Measurements from ENCODE around the gene GPC5.
"Not testable (repeated sequence)": the region's sequence is repeated elsewhere in the genome, so short reads cannot be mapped to it uniquely, and the experiment has no call there.

The GPC5 gene

GRCh38 chr13:92224825-92225224, 826.4 kb downstream of the GPC5 start:
- DNase-seq = no peak
- no peaks in the 10 kb centered on the region for H3K4me1 Mint-ChIP-seq
- no peak overlapping the region for H3K4me3 Mint-ChIP-seq
- H3K27me3 Mint-ChIP-seq = no peaks in the 10 kb centered on the region
- H3K36me3 Mint-ChIP-seq = no peaks in the 10 kb centered on the region
- no peaks in the 10 kb centered on the region for H3K9me3 Mint-ChIP-seq
- CTCF ChIA-PET = no interaction called here
- no peak overlapping the region for H3K27ac Mint-ChIP-seq

GRCh38 chr13:92225861-92226260, 827.4 kb downstream of the GPC5 start:
- Mint-ChIP-seq H3K4me1 (no peaks in the 10 kb centered on the region), H3K9me3 (no peaks in the 10 kb centered on the region), H3K27me3 (no peaks in the 10 kb centered on the region), H3K36me3 (no peaks in the 10 kb centered on the region), H3K4me3 (no peak overlapping the region), H3K27ac (no peak overlapping the region)
- CTCF ChIA-PET = no interaction called here
- no peak for DNase-seq

- no peaks in the 10 kb centered on the region for H3K9me3 Mint-ChIP-seq
- no peak for DNase-seq
- H3K27me3 Mint-ChIP-seq = no peaks in the 10 kb centered on the region
- no peaks in the 10 kb centered on the region for H3K4me1 Mint-ChIP-seq
- H3K36me3 Mint-ChIP-seq = no peaks in the 10 kb centered on the region
- no peak overlapping the region for H3K4me3 Mint-ChIP-seq
- CTCF ChIA-PET = no interaction called here
- H3K27ac Mint-ChIP-seq = no peak overlapping the region
These were observed 834.5 kb downstream of the GPC5 start for GRCh38 chr13:92232871-92233270.

- no peak overlapping the region for H3K27ac Mint-ChIP-seq
- CTCF ChIA-PET = no interaction called here
- H3K27me3 Mint-ChIP-seq = no peaks in the 10 kb centered on the region
- no peaks in the 10 kb centered on the region for H3K9me3 Mint-ChIP-seq
- no peaks in the 10 kb centered on the region for H3K4me1 Mint-ChIP-seq
- no peaks in the 10 kb centered on the region for H3K36me3 Mint-ChIP-seq
- DNase-seq = no peak
- no peak overlapping the region for H3K4me3 Mint-ChIP-seq
These were observed 853.3 kb downstream of the GPC5 start for GRCh38 chr13:92251671-92252210.

- Mint-ChIP-seq H3K4me1 (no peaks in the 10 kb centered on the region), H3K4me3 (no peak overlapping the region), H3K36me3 (no peaks in the 10 kb centered on the region), H3K27me3 (no peaks in the 10 kb centered on the region), H3K9me3 (no peaks in the 10 kb centered on the region), H3K27ac (no peak overlapping the region)
- CTCF ChIA-PET = no interaction called here
- DNase-seq = no peak
These were observed 857.1 kb downstream of the GPC5 start for GRCh38 chr13:92255526-92255925.

GRCh38 chr13:92256211-92256610, 857.8 kb downstream of the GPC5 start:
- DNase-seq = no peak
- CTCF ChIA-PET = interaction anchor here (1.0 kb wide), 1 partner anchor 79 kb away, joined by 3 read pairs; no protein-coding TSS in a partner anchor
- no peaks in the 10 kb centered on the region for H3K36me3 Mint-ChIP-seq
- no peaks in the 10 kb centered on the region for H3K9me3 Mint-ChIP-seq
- H3K4me1 Mint-ChIP-seq = no peaks in the 10 kb centered on the region
- no peak overlapping the region for H3K27ac Mint-ChIP-seq
- H3K27me3 Mint-ChIP-seq = no peaks in the 10 kb centered on the region
- H3K4me3 Mint-ChIP-seq = no peak overlapping the region

- Mint-ChIP-seq H3K36me3 (no peaks in the 10 kb centered on the region), H3K27ac (no peak overlapping the region), H3K4me3 (no peak overlapping the region), H3K9me3 (no peaks in the 10 kb centered on the region), H3K4me1 (no peaks in the 10 kb centered on the region), H3K27me3 (no peaks in the 10 kb centered on the region)
- CTCF ChIA-PET = no interaction called here
- DNase-seq = no peak
These were observed 860.6 kb downstream of the GPC5 start for GRCh38 chr13:92259046-92259445.

- H3K36me3 Mint-ChIP-seq = no peaks in the 10 kb centered on the region
- no peaks in the 10 kb centered on the region for H3K9me3 Mint-ChIP-seq
- H3K4me1 Mint-ChIP-seq = no peaks in the 10 kb centered on the region
- no peaks in the 10 kb centered on the region for H3K27me3 Mint-ChIP-seq
- no peak overlapping the region for H3K4me3 Mint-ChIP-seq
- DNase-seq = no peak
- no peak overlapping the region for H3K27ac Mint-ChIP-seq
- CTCF ChIA-PET = no interaction called here
These were observed 861.1 kb downstream of the GPC5 start for GRCh38 chr13:92259523-92259922.

- Mint-ChIP-seq H3K27ac (no peak overlapping the region), H3K4me1 (no peaks in the 10 kb centered on the region)
These were observed 861.9 kb downstream of the GPC5 start for GRCh38 chr13:92260363-92260762.

GRCh38 chr13:92262100-92262788, 863.8 kb downstream of the GPC5 start:
- H3K9me3 Mint-ChIP-seq = no peaks in the 10 kb centered on the region
- DNase-seq = no peak
- no peaks in the 10 kb centered on the region for H3K27me3 Mint-ChIP-seq
- H3K27ac Mint-ChIP-seq = no peak overlapping the region
- CTCF ChIA-PET = no interaction called here
- no peaks in the 10 kb centered on the region for H3K4me1 Mint-ChIP-seq
- no peak overlapping the region for H3K4me3 Mint-ChIP-seq
- H3K36me3 Mint-ChIP-seq = no peaks in the 10 kb centered on the region

More at GRCh38 chr13:92260363-92260762, 861.9 kb downstream of the GPC5 start:
- no peak for DNase-seq
- Mint-ChIP-seq H3K27me3 (no peaks in the 10 kb centered on the region), H3K4me3 (no peak overlapping the region), H3K36me3 (no peaks in the 10 kb centered on the region), H3K9me3 (no peaks in the 10 kb centered on the region)
- CTCF ChIA-PET = no interaction called here

- DNase-seq = no peak
- Mint-ChIP-seq H3K4me3 (no peak overlapping the region), H3K27ac (no peak overlapping the region), H3K9me3 (no peaks in the 10 kb centered on the region), H3K4me1 (no peaks in the 10 kb centered on the region), H3K27me3 (no peaks in the 10 kb centered on the region), H3K36me3 (no peaks in the 10 kb centered on the region)
- CTCF ChIA-PET = no interaction called here
These were observed 867.0 kb downstream of the GPC5 start for GRCh38 chr13:92265408-92265807.

- CTCF ChIA-PET = no interaction called here
- Mint-ChIP-seq H3K27me3 (no peaks in the 10 kb centered on the region), H3K4me1 (no peaks in the 10 kb centered on the region), H3K9me3 (no peaks in the 10 kb centered on the region), H3K4me3 (no peak overlapping the region), H3K27ac (no peak overlapping the region), H3K36me3 (no peaks in the 10 kb centered on the region)
- DNase-seq = no peak
These were observed 872.6 kb downstream of the GPC5 start for GRCh38 chr13:92270990-92271389.

GRCh38 chr13:92272177-92272576, 873.8 kb downstream of the GPC5 start:
- H3K9me3 Mint-ChIP-seq = no peaks in the 10 kb centered on the region
- DNase-seq = no peak
- CTCF ChIA-PET = no interaction called here
- no peaks in the 10 kb centered on the region for H3K4me1 Mint-ChIP-seq
- no peak overlapping the region for H3K27ac Mint-ChIP-seq
- H3K4me3 Mint-ChIP-seq = no peak overlapping the region
- H3K27me3 Mint-ChIP-seq = no peaks in the 10 kb centered on the region
- no peaks in the 10 kb centered on the region for H3K36me3 Mint-ChIP-seq

GRCh38 chr13:92280986-92281385, 882.6 kb downstream of the GPC5 start:
- H3K27ac Mint-ChIP-seq, H3K27me3 Mint-ChIP-seq, H3K4me1 Mint-ChIP-seq, H3K36me3 Mint-ChIP-seq, H3K4me3 Mint-ChIP-seq, CTCF ChIA-PET, DNase-seq: not testable (repeated sequence)
- H3K9me3 Mint-ChIP-seq = peaks cover 12% of the 10 kb centered on the region

GRCh38 chr13:92290718-92291307, 892.4 kb downstream of the GPC5 start:
- H3K27ac Mint-ChIP-seq, H3K36me3 Mint-ChIP-seq, H3K27me3 Mint-ChIP-seq, H3K4me1 Mint-ChIP-seq, DNase-seq, CTCF ChIA-PET, H3K4me3 Mint-ChIP-seq: not testable (repeated sequence)
- peaks cover 20% of the 10 kb centered on the region for H3K9me3 Mint-ChIP-seq
